Measurements from ENCODE around the gene ZFR2. TPM values are rescaled to one million over a fixed set of nuclear protein-coding genes. Genes with fewer than 3 reads are reported as not detected.

Gene ZFR2
- under 1 TPM in 1 of 2 experiments, not detected in 1; 0.37 TPM for total RNA-seq

GRCh38 chr19:3868770-3869456, at the start of gene ZFR2:
ZFR2 (minus strand) TSS chr19:3869038; CDS start chr19:3869017, 21 bp downstream.
- H3K4me3 Mint-ChIP-seq = no peak within 1 kb of the TSS
- H3K27ac Mint-ChIP-seq = no peak within 1 kb of the TSS
- H3K9me3 Mint-ChIP-seq = peaks cover 7% of the 10 kb centered on the region
- peak; percentile 14 for DNase-seq
- ChIA-PET CTCF (no interaction called here), POLR2A (no interaction called here)
- H3K36me3 Mint-ChIP-seq (ENCODE audit: low read depth) = peaks cover 6% of the 10 kb centered on the region
- peaks cover 7% of the 10 kb centered on the region for H3K4me1 Mint-ChIP-seq
- H3K27me3 Mint-ChIP-seq = peaks cover 36% of the 10 kb centered on the region

GRCh38 chr19:3916033-3916432, 47.2 kb upstream of the ZFR2 start:
- H3K9me3 Mint-ChIP-seq = peaks cover 7% of the 10 kb centered on the region
- CTCF ChIA-PET = no interaction called here
- no peaks in the 10 kb centered on the region for H3K27me3 Mint-ChIP-seq
- POLR2A ChIA-PET = no interaction called here
- H3K27ac Mint-ChIP-seq = no peak overlapping the region
- H3K4me1 Mint-ChIP-seq = no peaks in the 10 kb centered on the region
- no peak for DNase-seq
- no peak overlapping the region for H3K4me3 Mint-ChIP-seq
- H3K36me3 Mint-ChIP-seq (ENCODE audit: low read depth) = no peaks in the 10 kb centered on the region

- no peak for DNase-seq
- CTCF ChIA-PET = interaction anchor here (0.6 kb wide), 1 partner anchor 112 kb away, joined by 3 read pairs; no protein-coding TSS in a partner anchor
- no peaks in the 10 kb centered on the region for H3K4me1 Mint-ChIP-seq
- no peak overlapping the region for H3K4me3 Mint-ChIP-seq
- H3K27me3 Mint-ChIP-seq = no peaks in the 10 kb centered on the region
- no peaks in the 10 kb centered on the region for H3K36me3 Mint-ChIP-seq (ENCODE audit: low read depth)
- POLR2A ChIA-PET = no interaction called here
- peaks cover 9% of the 10 kb centered on the region for H3K9me3 Mint-ChIP-seq
- H3K27ac Mint-ChIP-seq = no peak overlapping the region
Measured at GRCh38 chr19:3914199-3914598, 45.4 kb upstream of the ZFR2 start.

GRCh38 chr19:3910105-3910504, 41.3 kb upstream of the ZFR2 start:
- H3K9me3 Mint-ChIP-seq = peaks cover 6% of the 10 kb centered on the region
- POLR2A ChIA-PET = interaction anchor here (0.6 kb wide), 1 partner anchor 23 kb away, joined by 3 read pairs; no protein-coding TSS in a partner anchor
- H3K4me1 Mint-ChIP-seq = no peaks in the 10 kb centered on the region
- CTCF ChIA-PET = no interaction called here
- H3K27me3 Mint-ChIP-seq = no peaks in the 10 kb centered on the region
- H3K27ac Mint-ChIP-seq = no peak overlapping the region
- H3K4me3 Mint-ChIP-seq = no peak overlapping the region
- no peak for DNase-seq
- H3K36me3 Mint-ChIP-seq (ENCODE audit: low read depth) = no peaks in the 10 kb centered on the region

DNA sequence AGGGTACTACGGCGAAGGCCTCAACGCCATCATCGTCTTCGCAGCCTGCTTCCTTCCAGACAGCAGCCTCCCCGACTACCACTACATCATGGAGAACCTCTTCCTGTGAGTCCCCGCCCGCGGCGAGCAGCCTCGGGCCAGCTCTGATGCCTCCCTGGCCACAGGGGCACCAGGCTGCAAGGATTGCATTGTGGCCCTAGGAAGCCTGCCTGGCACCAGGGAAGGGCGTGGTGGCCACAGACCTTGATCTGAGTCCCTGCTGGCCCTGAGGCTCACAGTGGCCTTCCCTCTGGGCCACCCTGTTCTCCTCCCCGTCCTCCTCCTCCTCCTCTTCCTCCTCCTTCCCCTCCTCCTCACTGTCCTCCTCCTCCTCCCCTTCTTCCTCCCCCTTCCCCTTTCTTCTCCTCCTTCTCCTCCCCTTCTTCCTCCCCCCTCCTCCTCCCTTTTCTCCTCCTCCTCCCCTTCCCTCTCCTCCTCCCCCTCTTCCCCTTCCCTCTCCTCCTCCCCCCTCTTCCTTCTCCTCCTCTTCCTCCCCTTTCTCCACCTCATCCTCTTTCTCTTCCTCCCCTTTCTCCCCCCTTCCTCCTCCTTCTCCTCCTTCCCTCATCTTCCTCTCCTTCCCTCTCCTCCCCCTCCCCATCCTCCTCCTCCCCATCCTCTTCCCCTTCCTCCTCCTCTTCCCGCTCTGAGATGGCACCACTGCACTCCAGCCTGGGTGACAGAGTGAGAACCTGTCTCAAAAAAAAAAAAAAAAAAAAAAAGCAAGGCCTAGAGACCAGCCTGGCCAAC, 39.6 kb upstream of the ZFR2 start:
- CTCF ChIA-PET = interaction anchor here (0.6 kb wide), 2 partner anchors 341 to 424 kb away, joined by 3 to 4 read pairs; no protein-coding TSS in a partner anchor
- Mint-ChIP-seq H3K4me1 (no peaks in the 10 kb centered on the region), H3K27me3 (no peaks in the 10 kb centered on the region), H3K4me3 (no peak overlapping the region), H3K9me3 (peaks cover 6% of the 10 kb centered on the region), H3K27ac (no peak overlapping the region), H3K36me3 (ENCODE audit: low read depth) (no peaks in the 10 kb centered on the region)
- POLR2A ChIA-PET = no interaction called here
- DNase-seq = no peak

GRCh38 chr19:3907626-3908265, 38.9 kb upstream of the ZFR2 start:
- Mint-ChIP-seq H3K36me3 (ENCODE audit: low read depth) (no peaks in the 10 kb centered on the region), H3K9me3 (peaks cover 6% of the 10 kb centered on the region), H3K27ac (no peak overlapping the region), H3K27me3 (no peaks in the 10 kb centered on the region), H3K4me1 (no peaks in the 10 kb centered on the region), H3K4me3 (no peak overlapping the region)
- CTCF ChIA-PET = interaction anchor here (0.6 kb wide), 1 partner anchor 73 kb away, joined by 3 read pairs; no protein-coding TSS in a partner anchor
- no peak for DNase-seq
- POLR2A ChIA-PET = no interaction called here

- POLR2A ChIA-PET = no interaction called here
- H3K36me3 Mint-ChIP-seq (ENCODE audit: low read depth) = no peaks in the 10 kb centered on the region
- peaks cover 2% of the 10 kb centered on the region for H3K9me3 Mint-ChIP-seq
- H3K4me1 Mint-ChIP-seq = no peaks in the 10 kb centered on the region
- no peak overlapping the region for H3K4me3 Mint-ChIP-seq
- H3K27ac Mint-ChIP-seq = no peak overlapping the region
- CTCF ChIA-PET = interaction anchor here (0.5 to 1.0 kb wide), 5 partner anchors 18 to 1498 kb away, joined by 3 to 4 read pairs (median 3); no protein-coding TSS in a partner anchor
- no peak for DNase-seq
- no peaks in the 10 kb centered on the region for H3K27me3 Mint-ChIP-seq
Measured at GRCh38 chr19:3904233-3904632, 35.4 kb upstream of the ZFR2 start.

GRCh38 chr19:3902317-3902973, 33.6 kb upstream of the ZFR2 start:
- Mint-ChIP-seq H3K27ac (no peak overlapping the region), H3K36me3 (ENCODE audit: low read depth) (no peaks in the 10 kb centered on the region), H3K4me3 (no peak overlapping the region), H3K9me3 (peaks cover 5% of the 10 kb centered on the region), H3K4me1 (peaks cover 4% of the 10 kb centered on the region), H3K27me3 (peaks cover 2% of the 10 kb centered on the region)
- POLR2A ChIA-PET = no interaction called here
- CTCF ChIA-PET = no interaction called here
- no peak for DNase-seq

DNA sequence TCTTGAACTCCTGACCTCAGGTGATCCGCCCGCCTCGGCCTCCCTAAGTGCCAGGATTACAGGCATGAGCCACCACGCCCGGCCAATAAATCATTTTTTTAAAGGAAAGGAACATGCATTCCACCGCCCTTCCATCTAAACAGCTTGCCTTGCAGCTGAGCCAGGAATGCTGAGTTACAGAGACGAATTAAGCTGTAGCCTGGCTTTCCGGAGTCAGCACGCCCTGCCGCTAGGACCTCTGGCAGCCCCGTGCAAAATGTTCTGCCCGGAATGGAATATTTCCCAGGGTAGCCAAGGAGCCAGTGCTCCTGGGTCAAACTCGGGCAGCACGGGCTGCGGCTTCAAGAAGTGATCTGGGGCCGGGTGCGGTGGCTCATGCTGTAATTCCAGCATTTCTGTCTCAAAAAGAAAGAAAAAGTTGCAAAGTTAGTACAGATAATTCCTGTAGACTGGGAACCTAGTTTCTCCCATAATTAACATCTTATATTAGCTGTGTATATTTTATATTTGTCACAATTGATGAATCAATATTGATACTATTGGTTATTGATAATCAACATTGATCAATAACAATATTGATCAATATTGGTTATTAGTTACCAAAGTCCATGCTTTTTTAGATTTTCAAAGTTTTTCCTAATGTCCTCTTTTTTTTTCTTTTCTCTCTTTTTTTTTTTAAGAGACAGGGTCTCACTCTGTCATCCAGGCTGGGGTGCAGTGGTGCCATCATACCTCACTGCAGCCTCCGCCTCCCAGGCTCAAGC, 30.9 kb upstream of the ZFR2 start:
- ChIA-PET POLR2A (no interaction called here), CTCF (no interaction called here)

DNA sequence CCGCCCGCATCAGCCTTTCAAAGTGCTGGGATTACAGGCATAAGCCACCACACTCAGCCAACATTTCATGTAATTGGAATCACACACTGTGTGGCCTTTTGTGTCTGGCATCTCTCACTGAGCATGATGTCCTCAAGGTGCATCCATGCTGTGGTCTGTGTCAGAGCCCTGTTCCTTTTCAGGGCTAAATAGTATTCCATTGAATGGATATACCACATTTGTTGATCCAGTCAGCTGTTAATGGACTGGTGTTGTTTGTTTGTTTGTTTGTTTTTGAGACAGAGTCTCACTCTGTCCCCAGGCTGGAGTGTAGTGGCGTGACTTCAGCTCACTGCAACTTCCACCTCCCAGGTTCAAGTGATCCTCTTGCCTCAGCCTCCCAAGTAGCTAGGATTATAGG, 29.6 kb upstream of the ZFR2 start:
- peaks cover 4% of the 10 kb centered on the region for H3K4me1 Mint-ChIP-seq
- CTCF ChIA-PET = interaction anchor here (0.6 kb wide), 1 partner anchor 198 kb away, joined by 3 read pairs; the partner anchor contains the start of gene PIP5K1C
- no peak overlapping the region for H3K27ac Mint-ChIP-seq
- H3K27me3 Mint-ChIP-seq = peaks cover 2% of the 10 kb centered on the region
- H3K36me3 Mint-ChIP-seq (ENCODE audit: low read depth) = no peaks in the 10 kb centered on the region
- H3K4me3 Mint-ChIP-seq = no peak overlapping the region
- POLR2A ChIA-PET = no interaction called here
- H3K9me3 Mint-ChIP-seq = peaks cover 5% of the 10 kb centered on the region
- DNase-seq = no peak

More for the DNA sequence above, 30.9 kb upstream of the ZFR2 start:
- H3K27me3 Mint-ChIP-seq = peaks cover 2% of the 10 kb centered on the region
- H3K9me3 Mint-ChIP-seq = peaks cover 5% of the 10 kb centered on the region
- peaks cover 4% of the 10 kb centered on the region for H3K4me1 Mint-ChIP-seq
- no peak for DNase-seq
- no peaks in the 10 kb centered on the region for H3K36me3 Mint-ChIP-seq (ENCODE audit: low read depth)
- H3K4me3 Mint-ChIP-seq = no peak overlapping the region
- H3K27ac Mint-ChIP-seq = no peak overlapping the region

GRCh38 chr19:3897936-3898335, 29.1 kb upstream of the ZFR2 start:
- POLR2A ChIA-PET = no interaction called here
- DNase-seq = peak; percentile 43
- H3K4me3 Mint-ChIP-seq = no peak overlapping the region
- no peaks in the 10 kb centered on the region for H3K36me3 Mint-ChIP-seq (ENCODE audit: low read depth)
- H3K9me3 Mint-ChIP-seq = peaks cover 5% of the 10 kb centered on the region
- peaks cover 2% of the 10 kb centered on the region for H3K27me3 Mint-ChIP-seq
- CTCF ChIA-PET = no interaction called here
- no peak overlapping the region for H3K27ac Mint-ChIP-seq
- H3K4me1 Mint-ChIP-seq = peaks cover 4% of the 10 kb centered on the region

DNA sequence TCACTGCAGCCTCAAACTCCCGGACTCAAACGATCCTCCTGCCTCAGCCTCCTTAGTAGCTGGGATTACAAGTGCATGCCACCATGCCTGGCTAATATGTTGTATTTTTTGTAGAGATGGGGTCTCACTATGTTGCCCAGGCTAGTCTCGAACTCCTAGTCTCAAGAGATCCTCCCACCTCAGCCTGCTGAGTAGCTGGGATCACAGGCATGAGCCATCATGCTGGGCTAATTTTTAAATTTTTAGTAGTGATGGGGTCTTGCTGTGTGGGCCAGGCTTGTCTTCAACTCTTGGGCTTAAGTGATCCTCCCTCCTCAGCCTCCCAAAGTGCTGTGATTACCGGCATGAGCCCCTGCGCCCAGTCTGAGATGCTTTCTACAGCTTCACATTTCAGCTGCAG, 26.9 kb upstream of the ZFR2 start:
- Mint-ChIP-seq H3K27ac (no peak overlapping the region), H3K4me1 (peaks cover 4% of the 10 kb centered on the region), H3K9me3 (peaks cover 5% of the 10 kb centered on the region), H3K4me3 (no peak overlapping the region), H3K36me3 (ENCODE audit: low read depth) (no peaks in the 10 kb centered on the region), H3K27me3 (peaks cover 2% of the 10 kb centered on the region)
- POLR2A ChIA-PET = interaction anchor here (0.6 kb wide), 1 partner anchor 1038 kb away, joined by 3 read pairs; no protein-coding TSS in a partner anchor
- CTCF ChIA-PET = interaction anchor here (0.6 to 0.8 kb wide), 4 partner anchors 15 to 602 kb away, joined by 3 to 5 read pairs (median 3); partner anchors contain the start of gene ATCAY
- DNase-seq = no peak

All from activated CD4-positive, alpha-beta T cell treated with anti-CD3 and anti-CD28 coated beads, Interleukin-2, amount 10 ng/mL, durations not matched to agents 7 days and 5 days (primary cell).